Suprapubic skin (tissue), 4 donors: ENCODE results near the gene TTYH1. TPM values are rescaled to one million over a fixed set of nuclear protein-coding genes. Genes with fewer than 3 reads are reported as not detected.

Experiments used
- DNase-seq, 2 donors: peaks; one replicate each; pipeline ENCODE4 v3.0.0-alpha.2; 2019; ENCODE audit warnings: low spot score in 2 of 2
- H3K27ac ChIP-seq: fragments of 200-600 bp; sonication (generic); one replicate; pipeline ENCODE4 v1.5.1; 2019
- H3K27me3 ChIP-seq: fragments of 200-600 bp; sonication (generic); one replicate; pipeline ENCODE4 v1.5.1; 2019
- H3K36me3 ChIP-seq: fragments of 200-600 bp; sonication (generic); one replicate; pipeline ENCODE4 v1.5.1; 2019
- H3K4me1 ChIP-seq: fragments of 200-600 bp; sonication (generic); one replicate; pipeline ENCODE4 v1.5.1; 2019
- H3K4me3 ChIP-seq: fragments of 200-600 bp; sonication (generic); one replicate; pipeline ENCODE4 v1.5.1; 2019; ENCODE audit warnings: mild to moderate bottlenecking
- H3K9me3 ChIP-seq: fragments of 200-600 bp; sonication (generic); one replicate; pipeline ENCODE4 v1.5.1; 2019
- CTCF ChIP-seq, 2 donors: fragments of 200-600 bp in 1 of 2; fragments of 450-650 bp in 1 of 2; sonication (generic) in 1 of 2; IDR thresholded peaks; one replicate each; pipeline ENCODE4 v1.5.1; 2016 to 2019; ENCODE audit warnings: antibody characterized with exemption in 2 of 2, mild to moderate bottlenecking in 1 of 2, moderate library complexity in 1 of 2
- EP300 ChIP-seq: sonication (generic); formaldehyde crosslinking; IDR thresholded peaks from one replicate; pipeline ENCODE4 v1.6.1; 2017; ENCODE audit warnings: antibody characterized with exemption
- POLR2A ChIP-seq, 2 donors: fragments of 450-650 bp; IDR thresholded peaks; one replicate each; pipeline ENCODE4 v1.6.1; 2017; ENCODE audit warnings: antibody characterized with exemption in 2 of 2, mild to moderate bottlenecking in 2 of 2, moderate library complexity in 2 of 2
- POLR2AphosphoS5 ChIP-seq, 3 donors: sonication (generic); formaldehyde crosslinking; IDR thresholded peaks; one replicate each; pipeline ENCODE4 v1.6.1; 2017; ENCODE audit warnings: antibody characterized with exemption in 3 of 3
- WGBS: methylation state at CpG from one replicate; pipeline ENCODE4 v1.1.5; 2018; 5-methylcytosine and 5-hydroxymethylcytosine counted together
- total RNA-seq, 4 donors: library from RNA; depleted of rRNA; stranded (reverse); fragments of >200 nt; gene quantifications; one replicate each; pipeline ENCODE4 v1.1.0, GENCODE V29; 2016

The TTYH1 gene
- total RNA-seq, 4 donors from 2014 or later, result 11.2 to 20.4 (median 12.5) TPM

- WGBS, result 51% methylated on average over 4 of the region's 4 CpGs
- H3K27me3 ChIP-seq, result peaks cover 54% of the 10 kb centered on the region
- no peak for TF ChIP-seq EP300
- no peak for TF ChIP-seq POLR2A (IDR thresholded peaks at IDR 0.05)
- TF ChIP-seq CTCF (IDR thresholded peaks at IDR 0.05), result no peak
- no peak for TF ChIP-seq POLR2AphosphoS5 (IDR thresholded peaks at IDR 0.05)
Measured at GRCh38 chr19:54391589-54392061, 23.6 kb upstream of the TTYH1 start.

GRCh38 chr19:54392105-54392504 is 23.2 kb upstream of the TTYH1 start:
- WGBS, result 69% methylated on average over 5 of the region's 5 CpGs
- Histone ChIP-seq H3K36me3 (no peaks in the 10 kb centered on the region), H3K9me3 (no peaks in the 10 kb centered on the region), H3K4me3 (no peak overlapping the region), H3K27ac (no peak overlapping the region), H3K27me3 (peaks cover 49% of the 10 kb centered on the region), H3K4me1 (peaks cover 13% of the 10 kb centered on the region)
- no peak for TF ChIP-seq POLR2A (IDR thresholded peaks at IDR 0.05)
- no peak for DNase-seq

More at GRCh38 chr19:54391589-54392061, 23.6 kb upstream of the TTYH1 start:
- H3K4me1 ChIP-seq, result peaks cover 13% of the 10 kb centered on the region
- no peak overlapping the region for H3K4me3 ChIP-seq
- no peak for DNase-seq
- no peaks in the 10 kb centered on the region for H3K9me3 ChIP-seq
- no peaks in the 10 kb centered on the region for H3K36me3 ChIP-seq
- H3K27ac ChIP-seq, result no peak overlapping the region

GRCh38 chr19:54393381-54393780 is 21.9 kb upstream of the TTYH1 start:
- Histone ChIP-seq H3K27me3 (peaks cover 41% of the 10 kb centered on the region), H3K27ac (no peak overlapping the region), H3K4me3 (no peak overlapping the region), H3K4me1 (peaks cover 4% of the 10 kb centered on the region), H3K36me3 (no peaks in the 10 kb centered on the region), H3K9me3 (no peaks in the 10 kb centered on the region)
- 65% methylated on average over 16 of the region's 16 CpGs for WGBS
- TF ChIP-seq CTCF (IDR thresholded peaks at IDR 0.05) (no peak), POLR2AphosphoS5 (IDR thresholded peaks at IDR 0.05) (no peak), POLR2A (IDR thresholded peaks at IDR 0.05) (no peak), EP300 (no peak)
- DNase-seq, result no peak

GRCh38 chr19:54395685-54396084 is 19.6 kb upstream of the TTYH1 start:
- H3K4me3 ChIP-seq, result no peak overlapping the region
- TF ChIP-seq CTCF (IDR thresholded peaks at IDR 0.05) (no peak), POLR2A (IDR thresholded peaks at IDR 0.05) (no peak), POLR2AphosphoS5 (IDR thresholded peaks at IDR 0.05) (no peak), EP300 (no peak)
- no peak overlapping the region for H3K27ac ChIP-seq
- no peak for DNase-seq
- WGBS, result 87% methylated on average over 8 of the region's 8 CpGs
- H3K36me3 ChIP-seq, result no peaks in the 10 kb centered on the region
- H3K4me1 ChIP-seq, result peaks cover 10% of the 10 kb centered on the region
- H3K27me3 ChIP-seq, result peaks cover 21% of the 10 kb centered on the region
- H3K9me3 ChIP-seq, result no peaks in the 10 kb centered on the region

- WGBS, result 23% methylated on average over 2 of the region's 2 CpGs
- no peaks in the 10 kb centered on the region for H3K9me3 ChIP-seq
- TF ChIP-seq POLR2A (IDR thresholded peaks at IDR 0.05) (no peak), POLR2AphosphoS5 (IDR thresholded peaks at IDR 0.05) (no peak), CTCF (IDR thresholded peaks at IDR 0.05) (no peak)
- H3K27me3 ChIP-seq, result peaks cover 4% of the 10 kb centered on the region
- peaks cover 10% of the 10 kb centered on the region for H3K4me1 ChIP-seq
- H3K36me3 ChIP-seq, result no peaks in the 10 kb centered on the region
- no peak for DNase-seq
- peak overlapping the region; percentile 67 for H3K27ac ChIP-seq
- H3K4me3 ChIP-seq, result no peak overlapping the region
Measured at GRCh38 chr19:54399189-54399588, 16.1 kb upstream of the TTYH1 start.

GRCh38 chr19:54400913-54401312 is 14.4 kb upstream of the TTYH1 start:
- 41% methylated on average over 6 of the region's 6 CpGs for WGBS
- H3K27me3 ChIP-seq, result peaks cover 4% of the 10 kb centered on the region
- no peak overlapping the region for H3K27ac ChIP-seq
- TF ChIP-seq POLR2AphosphoS5 (IDR thresholded peaks at IDR 0.05) (no peak), CTCF (IDR thresholded peaks at IDR 0.05) (no peak), EP300 (no peak), POLR2A (IDR thresholded peaks at IDR 0.05) (no peak)
- no peaks in the 10 kb centered on the region for H3K36me3 ChIP-seq
- H3K4me3 ChIP-seq, result no peak overlapping the region
- DNase-seq, result no peak
- H3K9me3 ChIP-seq, result no peaks in the 10 kb centered on the region
- H3K4me1 ChIP-seq, result peaks cover 10% of the 10 kb centered on the region
